ENCODE data around the gene MGLL. TPM values are rescaled to one million over a fixed set of nuclear protein-coding genes. Genes with fewer than 3 reads are reported as not detected.

MGLL gene
- total RNA-seq, 2 donors from 2014 or later = 123 to 200 TPM

GRCh38 chr3:127694467-127695215 is 127.7 kb downstream of the MGLL start:
- TF ChIP-seq CTCF (IDR thresholded peaks at IDR 0.05) = no peak
- Histone ChIP-seq H3K4me3 (no peak overlapping the region), H3K4me1 (peaks cover 7% of the 10 kb centered on the region), H3K9me3 (no peaks in the 10 kb centered on the region), H3K27ac (no peak overlapping the region), H3K27me3 (no peaks in the 10 kb centered on the region), H3K36me3 (no peaks in the 10 kb centered on the region), H3K9ac (ENCODE audit: low read depth in 2 of 2, low read length in 2 of 2) (no peak overlapping the region)
- peak; percentile 57 for DNase-seq
- intact Hi-C loops (cut with DNase I) = loop anchor here (5.0 kb wide), 1 partner anchor 138 kb away; no protein-coding TSS in a partner anchor

GRCh38 chr3:127693336-127693843 is 128.9 kb downstream of the MGLL start:
- no peak overlapping the region for H3K9ac ChIP-seq (ENCODE audit: low read depth in 2 of 2, low read length in 2 of 2)
- intact Hi-C loops (cut with DNase I) = loop anchor here (5.0 kb wide), 1 partner anchor 139 kb away; no protein-coding TSS in a partner anchor
- H3K9me3 ChIP-seq = no peaks in the 10 kb centered on the region
- DNase-seq = no peak
- no peaks in the 10 kb centered on the region for H3K27me3 ChIP-seq
- no peak for TF ChIP-seq CTCF (IDR thresholded peaks at IDR 0.05)
- peaks cover 7% of the 10 kb centered on the region for H3K4me1 ChIP-seq
- H3K27ac ChIP-seq = no peak overlapping the region
- no peaks in the 10 kb centered on the region for H3K36me3 ChIP-seq
- H3K4me3 ChIP-seq = no peak overlapping the region

- no peak for DNase-seq
- Histone ChIP-seq H3K9ac (ENCODE audit: low read depth in 2 of 2, low read length in 2 of 2) (no peak overlapping the region), H3K4me1 (peaks cover 7% of the 10 kb centered on the region), H3K27ac (no peak overlapping the region), H3K9me3 (no peaks in the 10 kb centered on the region), H3K27me3 (no peaks in the 10 kb centered on the region), H3K4me3 (no peak overlapping the region), H3K36me3 (no peaks in the 10 kb centered on the region)
- intact Hi-C loops (cut with DNase I) = loop anchor here (5.0 kb wide), 1 partner anchor 140 kb away; no protein-coding TSS in a partner anchor
- no peak for TF ChIP-seq CTCF (IDR thresholded peaks at IDR 0.05)
Observed at GRCh38 chr3:127692501-127693335, 129.6 kb downstream of the MGLL start.

- H3K27me3 ChIP-seq = no peaks in the 10 kb centered on the region
- no peak for TF ChIP-seq CTCF (IDR thresholded peaks at IDR 0.05)
- DNase-seq = no peak
- H3K9ac ChIP-seq (ENCODE audit: low read depth in 2 of 2, low read length in 2 of 2) = no peak overlapping the region
- no peaks in the 10 kb centered on the region for H3K36me3 ChIP-seq
- no peak overlapping the region for H3K4me3 ChIP-seq
- no peaks in the 10 kb centered on the region for H3K9me3 ChIP-seq
- intact Hi-C loops (cut with DNase I) = loop anchor here (5.0 kb wide), 1 partner anchor 140 kb away; no protein-coding TSS in a partner anchor
- H3K27ac ChIP-seq = no peak overlapping the region
- peaks cover 5% of the 10 kb centered on the region for H3K4me1 ChIP-seq
Observed at GRCh38 chr3:127691974-127692373, 130.3 kb downstream of the MGLL start.

DNA sequence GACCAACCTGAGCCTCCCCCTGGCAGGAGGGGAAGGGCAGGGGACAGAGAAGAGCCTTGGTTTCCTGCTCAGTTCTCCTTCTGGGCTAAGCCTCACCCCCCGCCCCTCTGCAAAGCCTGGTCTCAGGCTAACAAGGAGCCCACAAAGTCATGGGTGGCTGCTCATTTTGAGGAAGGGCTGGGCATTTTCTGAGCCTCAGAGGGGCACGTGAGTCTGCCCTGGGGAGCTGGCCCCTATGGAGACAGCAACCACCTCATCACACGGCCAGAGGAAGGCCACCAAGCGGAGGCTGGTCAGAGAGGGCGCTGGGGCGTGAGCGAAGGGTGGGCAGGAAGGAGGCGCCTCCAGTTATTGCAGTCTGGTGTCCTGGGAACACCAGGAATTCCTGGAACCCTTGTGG is 130.8 kb downstream of the MGLL start:
- H3K36me3 ChIP-seq = no peaks in the 10 kb centered on the region
- no peak for DNase-seq
- no peaks in the 10 kb centered on the region for H3K9me3 ChIP-seq
- no peak for TF ChIP-seq CTCF (IDR thresholded peaks at IDR 0.05)
- no peak overlapping the region for H3K4me3 ChIP-seq
- no peak overlapping the region for H3K27ac ChIP-seq
- peaks cover under 1% of the 10 kb centered on the region for H3K4me1 ChIP-seq
- no peak overlapping the region for H3K9ac ChIP-seq (ENCODE audit: low read depth in 2 of 2, low read length in 2 of 2)
- intact Hi-C loops (cut with DNase I) = loop anchor here (5.0 kb wide), 1 partner anchor 141 kb away; no protein-coding TSS in a partner anchor
- no peaks in the 10 kb centered on the region for H3K27me3 ChIP-seq
